Activated CD4-positive, alpha-beta T cell treated with anti-CD3 and anti-CD28 coated beads, Interleukin-2, amount 50 U/mL, for 16 hours (primary cell): ENCODE data around the gene ALDH1L1.

ENCODE experiments used
- DNase-seq: peaks from one replicate; pipeline ENCODE4 v3.0.0-alpha.2; 2020

The ALDH1L1 gene

DNA sequence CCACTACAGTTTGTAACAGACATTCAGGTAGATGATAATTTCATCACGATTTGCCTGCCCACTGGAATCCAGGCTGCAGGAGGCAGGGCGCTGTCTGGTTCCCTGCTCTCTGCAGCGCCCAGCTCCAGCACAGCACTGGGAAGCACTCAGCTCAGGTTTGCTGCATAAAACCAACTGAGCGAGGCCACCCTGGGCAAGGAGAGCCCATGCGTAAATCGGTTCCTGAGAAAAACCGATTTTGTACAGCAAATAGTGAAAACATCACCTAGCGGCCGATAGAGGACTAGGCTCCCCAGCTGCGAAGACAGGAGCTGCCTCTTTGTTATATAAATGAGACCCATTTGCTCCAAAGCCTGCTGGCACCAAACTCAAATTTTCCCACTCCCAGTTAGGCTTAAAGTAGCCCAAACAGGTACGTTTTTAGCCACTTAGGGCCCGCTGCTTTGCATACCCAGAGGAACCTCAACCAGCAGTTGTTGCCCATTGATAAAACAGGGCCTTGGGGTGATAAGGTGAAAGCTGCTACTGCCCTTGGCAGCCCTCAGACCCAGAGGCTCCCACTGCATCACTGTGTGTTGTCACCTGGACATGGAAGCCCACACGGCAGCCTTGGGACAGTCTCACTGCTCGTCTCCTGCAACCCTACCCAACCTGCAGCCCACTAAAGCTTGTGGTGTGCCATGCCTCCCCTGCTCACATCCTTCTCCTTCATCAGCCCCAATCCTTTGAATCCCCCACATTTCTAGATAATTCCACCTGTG is 47.5 kb downstream of the ALDH1L1 start:
- no peak for DNase-seq

DNA sequence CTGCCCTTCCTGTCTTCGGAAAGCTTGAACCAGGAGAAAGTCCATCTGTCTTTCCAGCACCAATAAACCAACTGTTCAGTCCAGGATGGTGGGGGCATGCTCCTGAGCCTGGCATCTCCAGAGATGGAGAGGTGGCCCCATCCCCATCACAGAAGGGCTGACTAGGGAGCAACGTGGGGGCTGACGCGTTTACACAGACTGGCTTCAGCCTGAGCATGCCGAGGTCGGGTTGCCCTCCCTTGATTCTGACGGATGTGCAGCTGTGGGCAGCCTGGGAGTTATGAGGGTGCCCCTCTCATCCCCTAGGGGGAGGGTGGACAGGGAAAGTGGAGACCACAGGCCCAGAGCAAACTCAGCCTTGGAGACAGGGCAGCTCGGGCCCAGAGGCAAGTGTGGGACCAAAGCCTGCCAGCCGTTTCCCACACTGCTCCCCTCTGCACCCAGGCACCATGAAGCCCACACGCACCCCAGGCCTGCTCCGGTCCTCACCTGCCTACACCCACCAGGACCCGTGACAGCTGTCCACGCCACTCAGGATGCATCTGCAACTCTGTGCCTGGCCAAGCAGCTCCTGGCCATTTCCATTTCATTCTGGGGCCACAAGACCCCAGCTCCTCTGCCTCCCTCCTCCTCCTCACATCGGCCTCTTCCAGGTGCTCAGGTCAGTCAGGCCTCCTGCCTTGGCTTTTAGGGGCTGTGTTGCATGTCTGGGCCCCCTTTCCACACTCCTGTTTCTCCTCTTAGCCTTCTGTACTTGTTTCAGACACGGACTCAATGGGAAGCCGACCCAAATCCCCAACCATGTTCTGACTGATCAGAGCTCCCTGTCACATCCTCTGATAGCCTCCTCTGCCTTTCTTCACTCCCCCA is 48.3 kb downstream of the ALDH1L1 start:
- no peak for DNase-seq

DNA sequence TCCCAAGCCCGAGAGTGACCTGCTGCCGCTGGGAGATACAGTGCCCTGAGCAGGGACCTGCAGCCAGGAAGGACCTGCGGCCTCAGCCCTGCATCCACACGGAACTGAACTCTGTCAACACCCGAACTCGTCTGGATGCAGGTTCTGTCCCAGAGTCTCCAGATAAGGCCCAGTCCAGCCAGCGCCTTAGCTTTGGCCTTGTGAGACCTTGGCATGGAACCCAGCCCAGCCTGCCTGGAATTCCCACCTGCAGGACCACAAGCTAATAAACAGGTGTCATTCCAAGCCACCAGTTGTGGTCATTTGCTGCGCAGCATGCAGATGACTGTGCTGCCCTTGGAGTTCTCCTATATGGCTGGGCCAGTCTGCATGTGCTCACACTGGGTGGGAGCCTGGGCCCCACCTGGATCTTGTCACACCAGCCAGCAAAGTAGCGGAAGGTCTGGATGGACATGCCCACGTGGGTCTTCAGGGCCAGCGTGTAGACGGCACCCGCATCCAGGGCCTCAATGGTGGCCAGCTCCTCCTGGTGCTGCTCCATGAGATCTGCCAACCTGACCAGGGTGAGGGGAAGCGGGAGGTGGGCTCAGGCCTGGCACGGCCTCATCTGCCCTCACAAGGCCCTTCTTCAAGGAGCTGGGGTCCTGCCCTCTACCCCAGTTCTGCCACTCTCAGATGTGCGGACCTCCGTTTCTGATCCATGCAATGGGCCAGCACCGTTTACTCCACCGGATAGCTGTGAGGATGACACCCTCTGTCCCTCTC is 49.2 kb downstream of the ALDH1L1 start:
- DNase-seq = no peak

- DNase-seq = no peak
Measured at GRCh38 chr3:126130081-126130855, 50.1 kb downstream of the ALDH1L1 start.

- DNase-seq = no peak
Measured at GRCh38 chr3:126129398-126129891, 50.9 kb downstream of the ALDH1L1 start.

GRCh38 chr3:126128504-126129397 is 51.6 kb downstream of the ALDH1L1 start:
- no peak for DNase-seq

- no peak for DNase-seq
Measured at GRCh38 chr3:126127904-126128303, 52.5 kb downstream of the ALDH1L1 start.

DNA sequence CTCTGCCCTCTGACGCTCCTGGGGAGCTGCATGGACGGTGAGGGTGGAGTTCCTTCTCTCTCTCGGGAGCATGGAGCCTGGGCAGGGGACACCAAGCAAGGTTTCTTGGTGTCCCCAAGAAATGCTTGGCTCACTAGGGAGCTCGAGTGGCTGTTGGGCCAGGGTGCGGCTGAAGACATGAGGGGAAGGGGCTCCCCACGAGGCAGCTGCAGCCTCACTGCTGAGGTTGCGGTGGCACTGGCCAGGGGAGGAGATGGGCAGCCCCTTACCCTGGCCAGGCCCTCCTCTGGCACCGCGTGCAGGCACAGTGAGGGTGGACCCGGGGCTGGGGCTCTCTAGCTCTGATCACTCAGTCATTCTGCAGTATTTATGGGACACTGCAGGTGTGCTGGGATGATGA is 52.9 kb downstream of the ALDH1L1 start:
- DNase-seq = no peak

DNA sequence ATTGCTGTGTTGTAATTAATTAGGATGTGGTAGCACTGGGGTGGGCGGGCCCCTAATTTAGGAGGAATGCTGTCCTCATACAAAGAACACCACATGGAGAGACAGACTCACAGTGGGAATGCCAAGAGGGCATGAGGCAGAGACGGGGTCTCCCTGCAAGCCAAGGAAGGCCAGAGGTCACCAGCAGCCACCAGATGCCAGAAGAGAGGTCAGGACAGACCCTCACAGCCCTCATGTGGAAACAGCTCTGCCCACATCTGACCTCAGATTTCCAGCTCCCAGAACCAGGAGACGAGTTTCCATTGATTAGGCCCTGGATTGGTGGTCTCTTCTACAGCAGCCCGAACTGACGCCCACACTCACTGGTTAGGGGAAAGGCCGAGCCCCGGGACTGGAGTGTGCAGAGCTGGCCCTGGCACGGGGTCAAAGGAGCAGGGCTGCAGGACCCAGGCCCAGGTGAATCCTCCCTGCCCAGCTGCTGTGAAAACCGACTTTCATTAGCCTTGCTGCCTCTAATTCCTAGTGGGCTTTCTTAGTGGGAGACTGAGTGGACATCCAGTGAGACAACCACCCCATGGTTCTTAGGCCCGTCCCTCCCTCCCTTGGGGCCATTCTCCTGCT is 53.5 kb downstream of the ALDH1L1 start:
- no peak for DNase-seq

GRCh38 chr3:126126286-126126685 is 54.1 kb downstream of the ALDH1L1 start:
- no peak for DNase-seq

GRCh38 chr3:126125781-126126251 is 54.6 kb downstream of the ALDH1L1 start:
- no peak for DNase-seq

DNA sequence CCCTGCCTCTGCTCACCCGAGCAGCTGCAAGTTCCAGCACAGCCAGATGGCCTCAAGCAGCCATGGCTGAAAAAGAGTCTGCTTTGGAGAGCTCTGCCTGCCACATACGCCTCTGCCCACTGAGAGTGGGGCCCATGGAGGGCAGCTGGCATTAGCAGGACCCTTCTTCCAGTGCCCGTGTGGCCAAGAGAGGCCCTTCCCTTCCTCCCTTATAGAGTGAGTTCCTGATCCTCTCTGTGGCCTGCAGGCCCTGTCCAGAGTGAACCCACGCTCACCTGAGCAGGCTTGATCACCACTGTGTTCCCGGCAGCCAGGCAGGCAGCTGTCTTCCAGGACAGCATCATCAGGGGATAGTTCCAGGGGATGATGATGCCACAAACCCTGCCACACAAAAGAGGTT is 55.0 kb downstream of the ALDH1L1 start:
- no peak for DNase-seq

DNA sequence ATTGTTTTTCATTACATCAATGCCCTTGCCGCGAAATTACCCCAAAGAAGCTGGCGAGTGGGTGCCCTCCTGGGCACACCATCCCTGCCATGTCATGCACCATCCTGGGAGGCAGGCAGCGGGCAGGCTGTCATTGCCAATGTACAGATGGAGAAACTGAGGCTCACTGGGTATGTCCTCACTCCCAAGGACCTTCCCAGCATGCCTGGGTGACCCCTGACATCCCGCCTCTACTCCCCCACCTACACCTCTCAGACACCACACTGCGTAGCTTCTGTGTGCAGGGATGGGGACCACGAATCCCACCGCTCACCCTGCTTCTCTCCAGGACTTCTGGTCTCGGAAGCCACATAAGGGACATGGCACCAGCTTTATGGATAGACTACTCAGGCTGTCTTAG is 55.5 kb downstream of the ALDH1L1 start:
- DNase-seq = no peak

DNA sequence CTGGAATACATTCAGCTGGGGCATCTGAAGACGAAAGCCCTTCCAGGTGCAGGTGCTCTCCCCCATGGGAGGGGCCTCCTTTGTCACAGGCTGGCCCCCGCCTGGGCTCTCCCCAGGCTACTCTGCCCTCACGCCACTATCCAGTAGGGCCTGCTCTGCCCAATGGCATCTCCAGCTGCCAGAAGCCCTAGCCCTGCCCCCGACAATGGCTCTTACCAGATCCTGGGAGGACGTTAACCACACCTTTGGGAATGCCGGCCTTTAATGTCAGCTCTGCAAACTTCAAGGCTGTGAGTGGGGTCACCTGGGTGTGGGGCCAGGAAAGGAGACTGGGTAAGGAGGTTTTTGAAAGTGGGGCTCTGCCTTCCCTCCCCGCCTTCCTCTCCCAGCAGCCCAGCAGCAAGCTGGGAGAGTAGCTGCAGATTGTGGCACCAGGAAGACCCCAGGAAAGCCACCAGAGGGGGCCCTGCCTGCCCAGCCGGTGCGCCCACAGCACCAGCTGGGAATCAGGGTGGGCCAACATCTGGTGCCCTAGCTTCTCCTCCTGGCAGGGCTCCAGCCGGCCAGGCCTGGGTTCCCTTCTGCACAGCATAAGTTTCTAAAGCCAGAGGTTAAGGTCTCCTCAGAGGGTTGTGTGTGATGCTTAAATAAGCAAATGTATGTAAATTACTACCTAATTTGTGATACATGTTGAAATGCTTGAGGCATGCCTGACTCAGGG is 56.1 kb downstream of the ALDH1L1 start:
- no peak for DNase-seq

GRCh38 chr3:126121632-126122031 is 58.8 kb downstream of the ALDH1L1 start:
- no peak for DNase-seq

GRCh38 chr3:126121074-126121473 is 59.3 kb downstream of the ALDH1L1 start:
- DNase-seq = no peak

- DNase-seq = no peak
Measured at GRCh38 chr3:126119976-126120375, 60.4 kb downstream of the ALDH1L1 start.

- no peak for DNase-seq
Measured at GRCh38 chr3:126119008-126119675, 61.2 kb downstream of the ALDH1L1 start.

DNA sequence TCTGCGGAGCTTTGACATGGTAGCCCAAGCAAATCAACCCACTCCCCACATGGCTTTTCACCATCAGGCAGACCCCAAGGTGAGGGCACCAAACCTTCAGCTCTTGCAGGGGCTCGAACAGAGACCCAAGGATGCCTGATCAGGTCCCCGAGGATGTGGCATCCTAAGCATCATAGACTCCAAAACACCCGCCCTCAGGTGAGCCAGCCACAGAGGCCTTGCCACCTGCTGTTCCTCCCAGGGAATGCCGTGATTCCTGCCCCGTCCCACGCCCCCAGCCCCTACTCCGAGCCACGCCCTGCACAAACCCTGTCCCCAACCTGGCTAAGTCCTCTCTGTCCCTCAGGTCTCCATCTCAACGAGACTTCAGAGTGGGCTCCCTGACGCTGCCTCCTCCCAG is 61.8 kb downstream of the ALDH1L1 start:
- DNase-seq = no peak
